GM20431 (cell line): ENCODE data around the gene TOGARAM2.

Experiments used
- in situ Hi-C: fragments of 300-500 bp; cut with MseI, MboI; formaldehyde crosslinking; loops from one replicate; pipeline ENCODE4 v1.15.0; 2020; ENCODE audit warnings: low sequenced_read_pairs; ENCODE audit not compliant: unreplicated experiment

The TOGARAM2 gene

GRCh38 chr2:29046321-29046720 is 65.2 kb downstream of the TOGARAM2 start:
- in situ Hi-C loops: no loop called here

DNA sequence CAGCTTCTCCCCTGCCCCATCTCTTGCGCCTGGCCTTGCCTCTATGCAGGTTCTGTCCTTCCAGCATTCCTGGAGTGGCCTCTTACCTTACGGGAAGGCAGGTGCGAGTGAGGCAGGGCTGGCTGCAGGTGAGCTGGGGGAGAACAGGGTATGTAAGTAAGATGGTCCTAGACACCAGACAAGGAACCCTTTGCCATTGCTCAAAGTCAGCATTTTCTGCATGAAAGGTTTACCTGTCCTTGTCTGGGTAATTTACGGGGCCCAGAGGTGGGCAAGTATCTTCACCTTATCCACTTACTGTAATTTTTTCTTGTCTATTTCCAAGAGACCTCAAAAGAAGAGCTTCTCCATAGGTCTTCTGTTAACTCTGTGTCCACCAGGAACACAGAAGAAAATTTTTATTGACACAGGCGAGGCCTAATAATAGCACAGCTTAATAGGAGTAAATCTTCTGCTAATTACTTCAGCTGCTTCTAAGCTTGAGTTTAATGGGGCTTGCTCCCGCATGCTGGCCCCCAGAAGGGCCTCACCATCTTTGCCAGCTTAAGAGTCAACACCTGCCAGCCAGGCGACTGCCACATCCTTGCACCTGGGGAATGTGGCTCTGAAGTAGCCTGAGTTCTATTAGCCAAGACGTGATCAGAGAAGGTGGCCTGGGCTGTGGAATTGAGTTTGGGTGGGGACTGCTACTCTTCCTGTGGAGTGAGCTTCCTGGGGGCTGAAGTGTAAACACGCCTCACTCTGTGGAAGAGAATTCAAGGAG is 66.2 kb downstream of the TOGARAM2 start:
- in situ Hi-C loops: no loop called here

- in situ Hi-C loops: no loop called here
Measured at GRCh38 chr2:29050591-29050990, 69.5 kb downstream of the TOGARAM2 start.

DNA sequence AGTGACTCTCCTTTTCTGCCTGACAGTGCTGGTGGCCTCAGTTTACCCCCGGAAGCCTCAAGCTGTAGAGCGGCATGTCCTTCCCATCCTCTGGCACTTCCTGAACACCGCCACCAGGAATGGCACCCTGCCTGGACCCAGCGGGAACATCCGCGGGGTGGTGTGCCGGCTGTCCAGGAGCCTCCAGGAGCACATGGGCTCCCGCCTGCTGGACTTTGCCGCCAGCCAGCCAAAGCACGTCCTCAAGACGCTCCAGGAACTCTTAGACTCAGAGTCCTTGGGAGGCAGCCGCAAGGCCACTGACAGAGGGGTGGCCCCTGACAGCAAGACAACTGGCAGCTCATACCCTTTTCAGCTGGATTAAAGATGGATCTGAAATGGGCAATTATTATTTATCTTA is 70.6 kb downstream of the TOGARAM2 start:
- in situ Hi-C loops: no loop called here

DNA sequence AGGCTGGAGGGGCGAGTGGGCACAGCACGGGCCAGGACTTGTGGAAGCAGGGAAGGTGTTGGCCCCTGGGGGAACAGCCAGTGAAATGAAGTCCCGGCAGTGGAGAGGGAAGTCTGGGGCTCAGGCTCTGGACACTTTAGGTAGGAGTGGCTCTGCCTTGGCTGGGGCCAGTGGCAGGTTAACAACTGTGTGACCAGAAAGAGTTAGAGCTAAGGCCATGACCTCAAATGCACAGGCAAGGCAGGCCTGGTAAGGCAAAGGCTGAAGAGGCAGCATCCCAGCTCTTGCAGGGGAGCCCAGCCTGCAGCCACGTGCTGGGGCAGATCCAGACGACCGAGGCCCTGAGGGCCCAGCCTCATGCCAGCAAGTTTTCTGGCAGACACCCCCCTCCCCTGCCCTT is 71.7 kb downstream of the TOGARAM2 start:
- in situ Hi-C loops: no loop called here

GRCh38 chr2:29053223-29053622 is 72.1 kb downstream of the TOGARAM2 start:
- in situ Hi-C loops: no loop called here

DNA sequence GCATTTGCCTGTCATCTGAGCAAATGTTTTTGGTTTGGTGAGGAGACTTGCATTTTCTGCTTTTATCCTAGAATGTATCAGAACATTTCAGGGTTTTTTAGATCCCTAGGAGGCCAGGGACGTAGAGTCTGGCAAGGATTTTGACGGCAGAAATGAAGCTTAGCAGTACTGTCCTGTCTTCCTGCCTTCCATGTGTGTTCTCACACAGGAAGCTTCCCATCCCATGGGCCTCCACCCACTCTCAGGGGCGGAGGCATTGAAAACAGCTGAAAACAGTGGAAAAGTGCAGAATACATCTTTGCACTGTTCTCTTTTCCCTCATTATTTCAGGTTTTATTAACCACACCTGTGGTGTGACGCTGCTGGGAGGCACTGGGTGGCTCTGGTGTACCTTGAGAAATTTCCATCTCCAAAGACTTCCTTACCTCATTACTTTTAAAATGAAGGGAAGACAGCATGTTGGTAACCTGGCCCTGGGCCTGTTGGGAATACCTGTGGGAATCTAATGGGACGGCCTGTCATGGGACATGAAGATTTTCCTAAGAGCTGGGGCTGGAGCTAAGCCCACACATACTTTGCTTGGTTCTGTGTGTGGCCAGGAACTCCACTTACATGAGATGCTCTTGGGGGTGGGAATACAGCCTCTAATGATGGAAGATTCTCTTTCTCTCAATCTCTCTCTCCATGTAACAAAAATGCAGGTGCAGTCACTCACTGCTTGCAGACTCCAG is 72.7 kb downstream of the TOGARAM2 start:
- in situ Hi-C loops: no loop called here

GRCh38 chr2:29054430-29054829 is 73.3 kb downstream of the TOGARAM2 start:
- in situ Hi-C loops: no loop called here

DNA sequence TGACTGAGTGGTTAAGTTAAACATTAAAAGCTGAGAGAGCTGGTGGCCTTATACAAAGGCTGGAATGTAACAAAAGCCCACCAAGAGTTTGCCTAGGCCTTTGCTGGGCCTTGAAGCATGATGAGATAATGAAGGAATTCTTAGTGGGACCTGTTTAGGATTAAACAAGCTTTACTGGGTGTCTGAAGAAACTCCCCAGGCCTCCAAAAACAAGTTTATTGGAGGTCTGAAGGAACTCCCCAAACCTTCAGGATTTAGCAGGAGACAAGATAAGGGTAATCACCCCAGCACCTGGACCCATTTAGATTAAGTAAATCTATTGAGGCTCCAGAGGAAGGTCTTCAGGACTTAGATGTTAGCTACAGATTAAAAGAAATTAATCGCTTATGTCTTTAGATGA is 74.5 kb downstream of the TOGARAM2 start:
- in situ Hi-C loops: no loop called here

DNA sequence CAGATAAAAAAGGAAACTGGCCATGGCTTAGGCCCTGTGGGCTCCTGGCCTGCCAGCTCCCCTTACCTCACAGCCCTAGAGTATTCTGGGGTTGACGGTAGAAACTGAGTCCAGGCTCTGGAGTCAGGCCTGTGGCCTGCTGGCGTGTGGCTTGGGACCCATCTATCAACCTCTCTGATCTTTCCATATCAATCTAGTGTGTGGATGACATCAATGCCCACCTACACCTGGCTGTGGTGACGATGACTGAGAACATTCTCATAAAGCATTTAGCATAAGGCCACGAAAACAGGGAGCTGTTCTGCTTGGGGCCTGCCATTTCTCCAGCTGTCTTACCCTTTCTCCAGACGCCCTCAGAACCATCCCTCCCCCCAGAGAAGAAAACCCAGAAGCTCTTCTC is 75.4 kb downstream of the TOGARAM2 start:
- in situ Hi-C loops: no loop called here

- in situ Hi-C loops: no loop called here
Measured at GRCh38 chr2:29057006-29057405, 75.9 kb downstream of the TOGARAM2 start.

DNA sequence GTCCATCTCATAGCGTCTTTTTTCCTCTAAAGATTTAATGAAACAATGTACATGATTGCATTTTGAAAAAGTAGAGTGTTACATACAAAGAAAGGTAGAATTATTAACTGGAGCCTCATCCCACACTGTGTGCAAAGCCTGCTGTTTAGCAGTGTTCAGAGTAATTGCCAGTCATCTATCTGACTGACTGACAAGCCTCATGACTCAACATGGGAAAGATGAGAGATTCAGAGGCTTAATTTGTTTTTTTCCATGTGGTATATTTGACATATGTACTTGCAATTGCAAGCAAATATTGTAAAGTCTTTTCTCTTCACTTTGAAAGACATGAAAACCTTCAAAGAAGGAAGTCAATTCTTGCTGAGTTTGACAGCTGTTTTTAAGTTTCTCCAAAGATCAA is 78.5 kb downstream of the TOGARAM2 start:
- in situ Hi-C loops: no loop called here

DNA sequence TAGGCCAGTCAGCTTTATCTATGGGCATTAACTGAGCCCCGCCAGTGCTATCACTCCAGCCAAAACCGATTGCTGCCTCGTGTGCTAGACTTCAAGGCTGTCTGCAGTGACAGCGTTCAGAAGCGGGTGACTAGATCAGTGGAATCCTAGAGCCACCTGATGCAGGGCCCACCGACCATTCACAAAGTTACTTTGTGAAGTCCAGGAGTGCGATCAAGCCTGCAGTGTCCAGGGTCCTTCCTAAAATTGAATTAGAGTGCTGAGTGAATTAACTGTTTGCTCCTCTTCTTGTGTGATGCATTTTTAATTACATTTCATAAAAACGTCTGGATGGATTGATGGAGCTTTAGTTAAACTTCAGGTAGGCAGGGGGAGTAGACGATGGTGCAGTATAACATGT is 79.3 kb downstream of the TOGARAM2 start:
- in situ Hi-C loops: no loop called here

DNA sequence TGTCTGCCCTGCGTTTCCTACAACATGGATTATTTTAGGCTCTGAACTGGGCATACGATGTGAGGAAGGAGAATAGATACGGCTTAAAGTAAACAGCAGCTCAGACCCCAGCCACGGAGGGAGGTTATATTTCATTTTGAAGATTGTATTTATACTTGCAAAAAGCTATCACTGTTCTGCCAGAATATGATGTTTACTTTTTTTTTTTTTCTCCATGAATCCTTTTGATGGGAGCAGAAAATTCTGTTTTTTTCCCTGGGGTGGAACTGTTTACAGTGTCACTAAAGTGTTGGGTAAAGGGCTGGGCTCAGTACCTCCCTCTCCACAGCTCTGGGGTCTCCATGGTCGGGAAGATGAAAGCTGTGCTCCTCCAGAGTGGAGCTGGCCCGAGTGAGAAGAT is 80.1 kb downstream of the TOGARAM2 start:
- in situ Hi-C loops: no loop called here

DNA sequence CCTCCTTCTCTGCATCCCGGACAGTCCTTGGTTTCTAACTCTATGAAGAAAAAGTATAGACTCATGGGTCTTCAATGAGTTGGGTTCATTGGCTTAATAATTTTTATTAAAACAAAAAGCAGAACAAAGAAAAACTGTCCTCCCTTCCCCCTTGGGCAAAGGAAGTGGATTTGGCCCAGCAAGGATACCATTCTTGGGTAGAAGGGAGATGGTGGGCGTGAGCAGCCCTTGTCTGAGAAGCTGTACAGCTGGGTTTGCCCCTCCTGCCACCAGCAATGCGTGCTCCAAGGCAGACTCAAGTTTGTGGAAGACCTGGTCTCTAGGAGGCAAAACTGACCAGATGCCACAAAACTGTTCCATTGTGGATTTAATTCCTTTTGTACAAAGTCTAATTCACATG is 80.5 kb downstream of the TOGARAM2 start:
- in situ Hi-C loops: no loop called here

- in situ Hi-C loops: no loop called here
Measured at GRCh38 chr2:29062371-29062770, 81.3 kb downstream of the TOGARAM2 start.

- in situ Hi-C loops: no loop called here
Measured at GRCh38 chr2:29063056-29063455, 82.0 kb downstream of the TOGARAM2 start.

DNA sequence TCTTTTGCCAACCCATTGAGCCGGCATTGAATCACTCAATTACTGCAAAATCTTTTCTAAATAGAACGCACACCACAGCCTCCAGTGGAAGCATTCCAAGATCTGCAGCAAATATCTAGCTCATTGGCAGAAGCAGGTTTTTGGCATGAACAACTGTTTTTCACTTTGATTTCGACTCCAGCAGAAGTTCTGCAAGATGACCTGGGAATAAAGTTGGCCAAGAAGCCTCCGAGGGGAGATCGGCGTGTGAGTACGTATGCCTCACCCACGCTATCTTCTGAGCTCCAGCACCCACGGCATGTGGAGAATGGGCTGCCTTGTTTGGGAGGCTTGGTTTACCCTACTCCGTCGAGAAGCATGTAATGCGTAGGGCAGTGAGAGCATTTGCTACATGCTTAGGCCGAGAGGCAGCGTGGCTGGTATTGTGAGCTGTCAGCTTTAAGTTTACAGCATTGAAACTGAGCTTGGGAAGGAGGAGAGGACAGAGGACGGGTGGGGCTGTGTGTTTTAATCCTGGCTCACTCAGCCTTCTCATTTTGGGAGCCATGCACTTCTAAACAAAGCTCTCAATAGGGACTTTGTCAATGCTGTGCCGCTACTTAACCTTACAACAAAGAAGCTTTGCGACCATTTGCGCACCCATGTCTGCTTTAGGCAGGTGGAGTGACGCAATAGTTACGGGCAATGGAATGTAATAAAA is 82.7 kb downstream of the TOGARAM2 start:
- in situ Hi-C loops: no loop called here

DNA sequence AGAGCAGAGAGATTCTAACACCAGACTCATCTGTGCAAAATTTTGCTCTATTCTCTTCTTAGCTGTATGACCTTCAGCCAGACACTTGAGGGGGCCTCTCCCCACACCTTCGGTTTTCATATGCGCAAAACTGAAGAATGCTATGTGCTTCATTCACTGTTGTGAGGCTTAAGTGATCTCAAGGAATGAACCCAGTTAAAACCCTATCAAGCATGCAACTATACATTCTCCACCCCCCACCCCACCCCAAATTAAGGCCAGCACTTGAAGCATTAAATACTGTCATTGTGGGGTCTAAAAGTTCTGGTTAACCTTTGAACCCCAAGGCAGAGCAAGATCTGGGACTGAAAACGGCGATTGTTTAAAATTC is 83.2 kb downstream of the TOGARAM2 start:
- in situ Hi-C loops: no loop called here

- in situ Hi-C loops: no loop called here
Measured at GRCh38 chr2:29064746-29065067, 83.6 kb downstream of the TOGARAM2 start.

GRCh38 chr2:29065068-29065811 is 84.1 kb downstream of the TOGARAM2 start:
- in situ Hi-C loops: no loop called here
